HG02763 (cell line): ENCODE measurements around the gene MRPL4.

Experiments
- ATAC-seq: cut with Tn5 transposase; IDR thresholded peaks from one replicate; pipeline ENCODE4 v1.9.1; 2021; ENCODE audit warnings: mild to moderate bottlenecking, moderate library complexity; ENCODE audit not compliant: unreplicated experiment

MRPL4 gene

GRCh38 chr19:10309423-10309822, 57.4 kb downstream of the MRPL4 start, which contains the start of gene ZGLP1:
TSS of gene ZGLP1 (minus strand) at chr19:10309815.
- no peak for ATAC-seq
